ENCODE measurements around the gene SIL1. TPM values are rescaled to one million over a fixed set of nuclear protein-coding genes. Genes with fewer than 3 reads are reported as not detected.

Gene SIL1
- total RNA-seq, 1 donor from 2014 or later = 32.3 TPM

DNA sequence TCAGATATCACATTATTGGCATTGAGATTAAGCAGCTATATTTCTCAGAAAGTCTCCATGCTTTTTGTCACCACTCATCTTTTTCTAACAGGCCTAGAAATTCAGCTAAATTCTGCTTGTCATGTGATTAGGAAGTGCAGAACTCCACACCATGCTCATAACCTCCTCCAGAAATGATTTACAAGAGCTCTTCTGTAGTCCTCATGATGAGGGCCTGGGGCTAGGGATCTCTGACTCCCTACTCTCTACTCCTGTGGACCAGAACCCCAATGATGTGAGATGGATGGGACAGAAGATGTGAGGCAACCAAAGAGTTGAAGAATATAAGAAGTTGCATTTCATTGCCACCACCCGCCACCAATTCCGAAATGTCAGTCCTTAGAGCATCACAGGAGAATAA lies 16.5 kb upstream of the SIL1 start:
- DNase-seq (ENCODE audit: low read depth) = no peak
- TF ChIP-seq, protein P1, sequence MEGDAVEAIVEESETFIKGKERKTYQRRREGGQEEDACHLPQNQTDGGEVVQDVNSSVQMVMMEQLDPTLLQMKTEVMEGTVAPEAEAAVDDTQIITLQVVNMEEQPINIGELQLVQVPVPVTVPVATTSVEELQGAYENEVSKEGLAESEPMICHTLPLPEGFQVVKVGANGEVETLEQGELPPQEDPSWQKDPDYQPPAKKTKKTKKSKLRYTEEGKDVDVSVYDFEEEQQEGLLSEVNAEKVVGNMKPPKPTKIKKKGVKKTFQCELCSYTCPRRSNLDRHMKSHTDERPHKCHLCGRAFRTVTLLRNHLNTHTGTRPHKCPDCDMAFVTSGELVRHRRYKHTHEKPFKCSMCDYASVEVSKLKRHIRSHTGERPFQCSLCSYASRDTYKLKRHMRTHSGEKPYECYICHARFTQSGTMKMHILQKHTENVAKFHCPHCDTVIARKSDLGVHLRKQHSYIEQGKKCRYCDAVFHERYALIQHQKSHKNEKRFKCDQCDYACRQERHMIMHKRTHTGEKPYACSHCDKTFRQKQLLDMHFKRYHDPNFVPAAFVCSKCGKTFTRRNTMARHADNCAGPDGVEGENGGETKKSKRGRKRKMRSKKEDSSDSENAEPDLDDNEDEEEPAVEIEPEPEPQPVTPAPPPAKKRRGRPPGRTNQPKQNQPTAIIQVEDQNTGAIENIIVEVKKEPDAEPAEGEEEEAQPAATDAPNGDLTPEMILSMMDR (conservative IDR thresholded peaks at IDR 0.05; ENCODE audit: low read depth, low read length) = no peak
- H3K4me3 ChIP-seq (ENCODE audit: low read depth, low read length) = no peak overlapping the region

DNA sequence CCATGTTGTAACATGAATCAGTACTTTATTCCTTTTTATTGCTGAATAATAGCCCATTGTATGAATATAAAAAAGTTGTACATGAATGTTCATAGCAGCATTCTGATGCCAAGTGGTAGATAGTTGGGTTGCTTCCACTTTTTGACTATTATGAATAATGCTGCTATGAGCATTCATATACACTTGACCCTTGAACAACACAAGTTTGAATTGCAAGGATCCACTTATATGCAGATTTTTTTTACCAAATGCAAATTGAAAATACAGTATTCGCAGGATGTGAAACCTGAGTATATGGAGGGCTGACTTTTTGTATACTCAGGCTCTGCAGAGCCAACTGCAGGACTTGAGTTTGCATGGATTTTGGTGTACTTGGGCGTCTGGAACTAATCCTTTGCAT lies 14.7 kb upstream of the SIL1 start:
- no peak for DNase-seq (ENCODE audit: low read depth)
- no peak overlapping the region for H3K4me3 ChIP-seq (ENCODE audit: low read depth, low read length)
- TF ChIP-seq, protein P1 (conservative IDR thresholded peaks at IDR 0.05; ENCODE audit: low read depth, low read length) = no peak

DNA sequence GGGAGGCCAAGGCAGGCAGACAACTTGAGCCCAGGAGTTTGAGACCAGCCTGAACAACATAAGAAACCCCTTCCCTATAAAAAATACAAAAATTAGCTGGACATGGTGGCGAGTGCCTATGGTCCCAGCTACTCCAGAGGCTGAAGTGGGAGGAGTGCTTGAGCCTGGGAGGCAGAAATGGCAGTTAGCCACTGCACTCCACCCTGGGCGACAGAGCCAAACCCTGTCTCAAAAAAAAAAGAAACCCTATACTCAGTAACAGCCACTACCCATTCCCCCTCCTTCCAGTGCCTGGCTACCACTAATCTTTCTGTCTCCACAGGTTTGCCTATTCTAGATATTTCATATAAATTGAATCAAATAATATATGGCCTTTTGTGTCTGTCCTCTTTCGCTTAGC lies 14.3 kb upstream of the SIL1 start:
- DNase-seq (ENCODE audit: low read depth) = no peak
- no peak overlapping the region for H3K4me3 ChIP-seq (ENCODE audit: low read depth, low read length)
- TF ChIP-seq, protein P1 (conservative IDR thresholded peaks at IDR 0.05; ENCODE audit: low read depth, low read length) = no peak

DNA sequence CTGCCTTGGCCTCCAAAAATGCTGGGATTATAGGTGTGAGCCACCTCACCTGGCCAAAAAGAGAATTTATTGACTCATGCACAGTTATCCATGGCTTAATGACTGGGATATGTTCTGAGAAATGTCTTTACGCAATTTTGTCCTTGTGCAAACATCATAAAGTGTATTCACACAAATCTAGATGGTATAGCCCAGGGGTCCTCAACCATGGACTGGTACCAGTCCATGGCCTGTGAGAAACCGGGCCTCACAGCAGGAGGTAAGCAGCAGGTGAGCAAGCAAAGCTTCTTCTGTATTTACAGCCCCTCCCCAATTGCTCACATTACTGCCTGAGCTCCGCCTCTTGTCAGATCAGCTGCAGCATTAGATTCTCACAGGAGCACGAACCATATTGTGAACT lies 12.4 kb upstream of the SIL1 start:
- no peak for DNase-seq (ENCODE audit: low read depth)
- no peak overlapping the region for H3K4me3 ChIP-seq (ENCODE audit: low read depth, low read length)
- TF ChIP-seq, protein P1 (conservative IDR thresholded peaks at IDR 0.05; ENCODE audit: low read depth, low read length) = no peak

DNA sequence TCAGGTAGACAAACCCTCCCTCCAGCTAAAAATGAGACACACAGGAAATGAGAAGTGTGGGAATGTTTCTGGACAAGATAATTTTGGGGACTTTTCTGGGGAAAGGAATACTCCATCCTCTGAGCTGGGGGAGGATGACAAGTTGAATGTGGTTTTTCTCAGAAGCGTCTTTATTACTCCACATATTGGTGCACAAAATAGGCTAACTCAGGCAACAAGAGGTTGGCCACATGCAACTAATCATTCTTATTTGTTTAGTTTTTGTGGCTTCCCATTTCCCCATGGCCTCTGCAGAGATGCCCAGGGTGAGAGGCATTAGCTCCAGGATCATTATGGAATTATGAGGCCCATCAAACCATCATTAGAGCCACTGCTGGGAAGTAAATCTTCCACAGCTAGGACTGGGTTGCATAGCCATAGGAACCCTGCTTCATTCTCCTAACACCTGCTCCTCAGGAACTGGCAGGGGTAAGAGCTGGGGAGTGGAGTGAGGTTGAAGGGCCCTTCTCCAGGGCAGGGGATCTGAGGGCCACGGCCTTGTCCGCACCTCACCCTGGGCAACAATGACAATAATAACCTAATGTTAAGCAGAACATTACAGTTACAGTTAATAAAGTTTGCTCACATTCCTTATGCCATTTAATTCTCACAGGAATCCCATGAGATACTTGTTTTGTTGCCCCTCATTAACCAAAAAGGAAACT lies 9.3 kb upstream of the SIL1 start:
- H3K4me3 ChIP-seq (ENCODE audit: low read depth, low read length) = no peak overlapping the region
- no peak for DNase-seq (ENCODE audit: low read depth)
- TF ChIP-seq, protein P1 (conservative IDR thresholded peaks at IDR 0.05; ENCODE audit: low read depth, low read length) = no peak

DNA sequence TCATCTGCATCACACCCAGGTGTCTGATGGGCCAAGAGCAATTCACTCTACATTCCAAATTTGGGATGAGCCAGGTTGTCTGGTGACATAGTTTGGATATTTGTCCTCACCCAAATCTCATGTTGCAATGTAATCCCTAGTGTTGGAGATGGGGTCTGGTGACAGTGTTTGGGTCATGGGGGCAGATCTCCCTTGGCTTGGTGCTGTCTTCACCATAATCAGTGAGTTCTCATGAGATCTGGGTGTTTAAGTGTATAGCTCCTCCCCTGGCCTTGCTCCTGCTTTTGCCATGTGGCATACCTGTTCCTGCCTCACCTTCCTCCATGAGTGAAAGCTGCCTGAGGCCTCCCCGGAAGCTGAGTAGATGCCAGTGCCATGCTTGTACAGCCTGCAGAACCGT lies 7.4 kb upstream of the SIL1 start:
- H3K4me3 ChIP-seq (ENCODE audit: low read depth, low read length) = no peak overlapping the region
- TF ChIP-seq, protein P1 (conservative IDR thresholded peaks at IDR 0.05; ENCODE audit: low read depth, low read length) = no peak
- DNase-seq (ENCODE audit: low read depth) = no peak

DNA sequence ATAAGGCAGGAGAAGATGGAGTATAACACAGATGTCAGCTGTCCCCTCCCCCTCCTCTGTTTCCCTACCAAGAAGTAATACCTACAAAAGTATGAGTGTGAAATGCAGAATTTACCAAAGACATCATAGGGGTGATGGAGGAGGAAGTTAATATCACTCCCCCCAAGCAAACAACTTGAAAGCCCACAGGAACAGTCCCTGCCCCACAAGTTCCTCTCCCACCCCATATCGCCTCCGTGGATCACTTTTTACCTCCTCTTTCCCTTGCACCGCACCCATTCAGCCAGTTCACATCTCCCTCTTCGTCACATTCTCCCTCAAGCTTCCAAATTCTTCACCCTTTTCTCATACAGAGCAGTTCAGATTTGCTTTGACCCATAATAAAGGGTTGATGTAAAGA lies 7.0 kb upstream of the SIL1 start:
- no peak for DNase-seq (ENCODE audit: low read depth)
- TF ChIP-seq, protein P1 (conservative IDR thresholded peaks at IDR 0.05; ENCODE audit: low read depth, low read length) = no peak
- H3K4me3 ChIP-seq (ENCODE audit: low read depth, low read length) = no peak overlapping the region

All from epithelial cell of proximal tubule (primary cell).